GM21723 (cell line): ENCODE results near the gene STX5.
"Not testable (repeated sequence)": the region's sequence is repeated elsewhere in the genome, so short reads cannot be mapped to it uniquely, and the experiment has no call there.

Source experiments
- ATAC-seq: cut with Tn5 transposase; IDR thresholded peaks from one replicate; pipeline ENCODE4 v1.9.1; 2021; ENCODE audit warnings: mild to moderate bottlenecking, moderate library complexity; ENCODE audit not compliant: unreplicated experiment

The STX5 gene

GRCh38 chr11:62788991-62789390 lies 42.9 kb downstream of the STX5 start:
- no peak for ATAC-seq

- peak; percentile 73 for ATAC-seq
Observed at GRCh38 chr11:62787005-62787759, 44.7 kb downstream of the STX5 start, which contains the start of gene TMEM179B. TMEM179B (plus strand) TSS chr11:62787402; CDS start chr11:62787432, 30 bp downstream.

- ATAC-seq, result peak; percentile 72
Observed at GRCh38 chr11:62786318-62787004, 45.4 kb downstream of the STX5 start.

GRCh38 chr11:62782753-62783152 lies 49.1 kb downstream of the STX5 start:
- no peak for ATAC-seq

- ATAC-seq, result no peak
Observed at GRCh38 chr11:62778441-62778840, 53.4 kb downstream of the STX5 start.

- no peak for ATAC-seq
Observed at GRCh38 chr11:62777389-62777788, 54.5 kb downstream of the STX5 start.

- ATAC-seq, result no peak
Observed at GRCh38 chr11:62775646-62776045, 56.2 kb downstream of the STX5 start.

GRCh38 chr11:62774407-62774806 lies 57.4 kb downstream of the STX5 start:
- no peak for ATAC-seq

- peak; percentile 78 for ATAC-seq
Observed at GRCh38 chr11:62771144-62772021, 60.5 kb downstream of the STX5 start, which contains the start of gene TAF6L. TAF6L (plus strand) TSS chr11:62771396; CDS start chr11:62775784, 4,388 bp downstream.

GRCh38 chr11:62770778-62771143 lies 61.1 kb downstream of the STX5 start:
- ATAC-seq, result peak; percentile 3

- ATAC-seq, result not testable (repeated sequence)
Observed at GRCh38 chr11:62760867-62761227, 71.0 kb downstream of the STX5 start.

GRCh38 chr11:62757846-62758788 lies 73.7 kb downstream of the STX5 start:
- ATAC-seq, result no peak
